ENCODE data around the gene CDC27.
A peak's percentile ranks its signal among the peaks of the same experiment; 100 is the strongest.
"Not testable (repeated sequence)": the region's sequence is repeated elsewhere in the genome, so short reads cannot be mapped to it uniquely, and the experiment has no call there.

The CDC27 gene

DNA sequence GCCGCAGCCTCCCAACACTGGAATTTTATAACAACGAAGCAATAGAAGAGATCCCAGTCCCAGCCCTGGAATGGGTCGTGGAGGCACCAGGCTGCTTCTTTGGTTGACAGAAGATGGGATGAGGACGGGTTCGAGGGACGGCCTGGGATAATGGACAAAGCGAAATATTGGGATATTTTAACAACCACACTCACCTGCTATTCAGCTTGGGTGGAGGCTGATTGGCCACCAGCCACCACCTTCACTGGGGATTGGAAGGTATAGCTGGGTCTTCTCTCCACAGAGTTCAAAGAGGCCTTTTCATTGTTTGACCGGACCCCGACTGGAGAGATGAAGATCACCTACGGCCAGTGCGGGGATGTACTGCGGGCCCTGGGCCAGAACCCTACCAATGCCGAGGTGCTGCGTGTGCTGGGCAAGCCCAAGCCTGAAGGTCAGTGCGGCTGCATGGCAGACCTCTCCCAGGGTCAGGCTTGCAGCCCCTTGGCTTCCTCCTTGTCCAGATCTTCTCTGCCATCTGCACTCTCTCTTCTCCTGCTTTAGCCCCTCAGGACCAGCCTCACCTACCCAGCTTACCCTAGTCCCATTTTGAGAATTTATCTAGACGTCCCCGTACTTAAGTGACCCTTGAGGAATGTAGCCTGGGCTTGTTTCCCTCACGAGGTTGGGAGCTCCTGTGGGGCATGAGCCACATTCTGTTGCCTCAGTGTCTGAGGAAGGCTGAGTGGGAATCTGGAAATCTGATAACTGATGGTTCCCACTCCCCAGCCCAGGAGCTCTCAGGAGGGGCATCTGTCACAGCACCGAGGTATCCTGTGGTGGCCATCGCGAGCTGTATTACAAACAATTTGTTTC is 30.8 kb upstream of the CDC27 start:
- no peak for DNase-seq

DNA sequence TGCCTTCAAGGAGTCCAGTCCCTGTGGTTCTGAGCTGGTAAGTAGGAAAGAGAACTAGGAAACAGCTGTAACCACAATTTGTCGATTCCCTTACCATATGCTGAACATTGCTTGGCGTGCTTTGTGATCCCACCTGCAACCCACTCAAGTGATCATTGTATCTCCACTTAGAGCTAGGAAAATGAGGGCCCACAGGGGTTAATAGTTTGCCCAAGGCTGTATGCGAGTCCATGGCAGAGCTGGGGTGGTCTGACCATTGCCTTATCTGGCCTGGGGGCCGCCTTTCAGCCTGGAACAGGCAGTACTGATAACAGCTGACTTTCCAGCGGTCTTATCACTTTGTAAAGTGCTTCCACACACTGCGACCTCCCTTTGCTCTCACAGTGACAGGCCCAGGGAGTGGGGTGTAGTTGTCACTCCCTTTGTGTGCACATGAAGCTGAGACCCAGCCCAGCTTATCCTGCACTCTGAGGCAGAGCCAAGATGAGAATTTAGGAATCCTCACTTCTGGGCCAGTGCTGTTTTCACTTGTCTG is 29.9 kb upstream of the CDC27 start:
- no peak for DNase-seq

DNA sequence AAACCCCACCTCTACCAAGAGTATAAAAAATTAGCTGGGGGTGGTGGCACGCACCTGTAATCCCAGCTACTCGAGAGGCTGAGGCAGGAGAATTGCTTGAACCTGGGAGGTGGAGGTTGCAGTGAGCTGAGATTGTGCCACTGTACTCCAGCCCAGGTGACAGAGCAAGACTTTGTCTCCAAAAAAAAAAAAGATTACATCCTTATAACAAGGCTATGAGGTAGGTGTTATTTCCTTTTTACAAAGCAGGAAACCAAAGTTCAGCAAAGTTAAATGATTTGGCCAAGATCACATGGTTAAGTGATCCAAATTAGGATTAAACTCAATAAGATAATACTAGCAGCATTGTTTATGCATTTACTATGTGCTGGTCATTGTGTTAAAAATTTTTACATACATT is 28.2 kb upstream of the CDC27 start:
- not testable (repeated sequence) for DNase-seq

DNA sequence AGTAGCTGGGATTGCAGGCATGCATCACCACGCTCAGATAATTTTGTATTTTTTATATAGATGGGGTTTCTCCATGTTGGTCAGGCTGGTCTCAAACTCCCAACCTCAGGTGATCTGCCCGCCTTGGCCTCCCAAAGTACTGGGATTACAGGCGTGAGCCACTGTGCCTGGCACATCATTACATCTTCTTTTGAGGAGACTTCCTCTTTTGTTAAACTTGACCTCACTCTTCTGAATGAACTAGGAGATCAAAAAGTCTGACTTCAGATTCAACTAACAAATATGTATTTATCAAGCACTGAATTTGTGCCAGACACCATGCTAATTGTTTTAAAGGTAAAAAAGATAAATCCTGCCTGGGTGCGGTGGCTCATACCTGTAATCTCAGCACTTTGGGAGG is 27.7 kb upstream of the CDC27 start:
- DNase-seq = not testable (repeated sequence)

DNA sequence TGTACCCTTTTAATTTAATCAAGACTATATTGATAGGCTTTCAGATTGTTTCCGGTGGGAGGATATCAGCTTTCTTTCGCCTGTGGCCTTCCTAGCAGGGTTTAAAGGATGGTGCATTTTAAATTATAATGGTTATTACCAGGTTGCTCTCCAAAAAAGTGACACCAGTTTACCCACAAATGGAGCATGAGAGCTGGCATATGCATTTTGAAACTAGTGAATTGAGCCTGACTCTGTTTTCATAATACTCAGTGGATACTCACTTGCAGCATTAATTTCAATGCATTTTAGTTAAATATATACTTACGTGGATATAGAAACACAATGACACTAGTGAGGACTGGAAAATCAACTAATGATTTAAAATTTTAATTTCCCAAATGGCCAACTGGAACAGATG is 25.8 kb upstream of the CDC27 start:
- no peak for DNase-seq

DNA sequence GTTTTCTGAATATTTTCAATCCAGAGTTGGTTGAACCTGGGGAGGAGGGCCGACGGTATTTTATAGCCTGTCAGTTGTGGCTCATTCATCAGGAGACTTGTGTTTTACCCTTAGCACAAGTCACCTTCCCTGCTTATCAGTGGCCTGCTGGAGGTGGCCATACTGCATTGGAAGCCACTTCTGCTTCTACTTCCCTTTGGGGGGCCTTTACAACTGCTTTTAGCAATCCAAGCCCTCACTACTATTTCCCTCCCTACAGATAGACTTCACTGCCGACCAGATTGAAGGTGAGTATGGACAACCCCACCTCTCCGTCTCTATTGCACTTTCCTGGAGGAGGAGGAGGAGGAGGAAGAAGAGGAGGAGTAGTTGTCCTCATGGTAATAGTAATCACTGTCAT is 24.4 kb upstream of the CDC27 start:
- DNase-seq = no peak

DNA sequence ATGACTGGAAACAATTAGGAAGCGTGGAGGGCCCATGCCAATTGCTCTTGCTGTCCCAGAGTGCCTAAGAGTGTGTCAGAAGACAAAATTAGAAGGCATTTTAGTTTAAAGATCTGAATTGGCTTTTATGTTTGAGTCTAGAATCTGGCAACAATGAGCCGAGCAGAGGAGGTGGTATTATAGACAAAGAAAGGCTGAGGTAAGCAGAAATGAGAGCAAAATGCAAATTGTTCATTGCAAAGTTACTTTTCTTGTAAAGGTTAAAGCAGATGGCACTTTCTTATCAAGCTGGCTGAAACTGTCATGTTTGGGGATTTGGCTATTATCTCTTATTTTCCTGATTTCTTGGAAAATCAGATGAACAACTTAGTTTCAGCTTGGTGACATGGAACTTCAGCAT is 23.4 kb upstream of the CDC27 start:
- no peak for DNase-seq

DNA sequence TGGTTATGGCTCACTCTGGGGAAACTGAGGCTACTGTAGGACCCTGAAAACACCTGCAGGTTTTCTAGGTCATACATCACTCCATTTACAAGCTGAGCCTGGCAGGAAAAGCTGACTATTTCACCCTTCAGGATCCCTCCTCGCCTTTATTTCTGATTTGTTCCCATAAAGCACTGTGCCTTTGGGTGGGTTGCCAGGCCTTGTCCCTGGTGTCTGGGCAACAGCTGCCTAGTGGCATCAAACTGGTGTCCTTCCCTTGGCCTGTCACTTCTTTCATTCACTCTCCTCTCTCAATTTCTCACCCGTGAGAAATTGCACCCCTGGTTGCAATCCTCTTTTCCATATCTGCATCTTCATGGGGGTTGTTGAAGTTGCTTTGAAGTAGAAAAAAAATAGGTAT is 21.7 kb upstream of the CDC27 start:
- DNase-seq = no peak

DNA sequence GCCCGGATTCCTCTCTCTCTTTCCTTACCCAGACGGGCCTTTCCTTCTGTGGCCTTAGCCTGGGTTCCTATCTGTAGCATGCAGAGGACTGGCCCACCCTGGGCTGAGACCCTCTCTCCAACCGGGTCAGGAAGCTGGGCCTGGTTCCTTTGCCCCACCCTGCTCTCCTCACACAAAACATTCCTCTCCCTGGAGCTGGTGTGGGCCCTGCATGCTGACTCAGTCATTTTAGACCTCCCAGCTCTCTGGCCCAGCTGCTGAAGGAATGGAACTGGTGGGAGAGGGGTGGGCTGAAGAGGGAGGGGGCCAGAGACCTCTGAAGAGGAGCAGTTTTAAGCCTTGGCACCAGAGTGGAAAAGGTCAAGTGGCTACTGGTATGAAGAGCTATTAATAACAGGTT is 21.0 kb upstream of the CDC27 start:
- DNase-seq = no peak

DNA sequence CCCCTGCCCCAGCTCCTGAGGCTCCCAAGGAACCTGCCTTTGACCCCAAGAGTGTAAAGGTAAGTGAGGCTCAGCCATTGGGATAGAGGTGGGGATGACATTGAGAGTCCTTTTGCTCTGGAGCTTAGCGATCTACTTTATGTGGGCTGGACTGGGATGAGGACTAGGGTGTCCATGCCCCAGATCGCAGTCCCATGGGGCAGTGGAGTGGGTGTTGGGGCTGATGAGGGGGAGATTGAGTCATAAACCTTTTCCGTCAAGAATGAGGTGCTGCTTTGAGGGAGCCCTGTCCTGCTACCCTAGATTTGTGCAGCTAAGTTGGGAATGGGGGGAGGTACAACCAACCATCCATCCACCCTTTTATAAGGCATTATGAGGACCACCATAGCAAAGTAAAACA is 20.4 kb upstream of the CDC27 start:
- no peak for DNase-seq

DNA sequence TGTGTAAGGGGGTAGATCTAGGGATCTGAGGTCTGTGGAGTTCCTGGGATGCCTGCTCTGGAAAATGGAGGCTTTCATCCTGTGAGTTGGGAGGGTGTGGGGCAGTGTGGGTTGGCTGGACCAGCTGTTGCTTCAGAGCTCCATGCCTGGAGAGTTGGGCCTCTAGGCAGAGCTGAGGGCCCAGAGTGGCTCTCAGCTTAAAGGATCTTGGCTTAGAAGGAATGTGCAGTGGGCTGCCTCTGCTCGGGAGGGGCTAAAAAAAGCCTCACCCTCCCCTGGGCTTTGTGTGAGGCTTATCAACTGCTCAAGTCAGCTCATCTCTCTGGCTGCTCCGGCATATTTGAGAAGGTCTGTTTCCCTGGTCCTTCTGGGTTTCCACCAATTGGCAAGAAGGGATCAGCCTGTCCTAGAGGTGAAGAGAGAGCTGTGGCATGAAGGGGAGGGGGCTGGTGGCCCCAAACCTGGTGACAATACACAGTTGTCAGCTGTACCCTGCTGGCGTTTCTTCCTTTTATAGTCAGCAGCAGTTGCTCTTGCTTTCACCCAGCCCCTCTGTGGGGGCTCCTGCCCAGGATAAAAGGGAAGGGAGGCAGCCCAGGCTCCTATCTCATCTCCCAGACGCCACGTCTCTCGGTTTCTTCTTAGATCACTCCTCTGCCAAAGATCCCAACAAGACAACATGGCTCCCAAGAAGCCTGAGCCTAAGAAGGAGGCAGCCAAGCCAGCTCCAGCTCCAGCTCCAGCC is 19.8 kb upstream of the CDC27 start, which contains the start of gene MYL4:
Gene MYL4, plus strand, starts transcription at position 605 of the 745 bp plus-strand sequence. Its CDS starts 75 bp downstream, at position 680.
- DNase-seq = no peak

DNA sequence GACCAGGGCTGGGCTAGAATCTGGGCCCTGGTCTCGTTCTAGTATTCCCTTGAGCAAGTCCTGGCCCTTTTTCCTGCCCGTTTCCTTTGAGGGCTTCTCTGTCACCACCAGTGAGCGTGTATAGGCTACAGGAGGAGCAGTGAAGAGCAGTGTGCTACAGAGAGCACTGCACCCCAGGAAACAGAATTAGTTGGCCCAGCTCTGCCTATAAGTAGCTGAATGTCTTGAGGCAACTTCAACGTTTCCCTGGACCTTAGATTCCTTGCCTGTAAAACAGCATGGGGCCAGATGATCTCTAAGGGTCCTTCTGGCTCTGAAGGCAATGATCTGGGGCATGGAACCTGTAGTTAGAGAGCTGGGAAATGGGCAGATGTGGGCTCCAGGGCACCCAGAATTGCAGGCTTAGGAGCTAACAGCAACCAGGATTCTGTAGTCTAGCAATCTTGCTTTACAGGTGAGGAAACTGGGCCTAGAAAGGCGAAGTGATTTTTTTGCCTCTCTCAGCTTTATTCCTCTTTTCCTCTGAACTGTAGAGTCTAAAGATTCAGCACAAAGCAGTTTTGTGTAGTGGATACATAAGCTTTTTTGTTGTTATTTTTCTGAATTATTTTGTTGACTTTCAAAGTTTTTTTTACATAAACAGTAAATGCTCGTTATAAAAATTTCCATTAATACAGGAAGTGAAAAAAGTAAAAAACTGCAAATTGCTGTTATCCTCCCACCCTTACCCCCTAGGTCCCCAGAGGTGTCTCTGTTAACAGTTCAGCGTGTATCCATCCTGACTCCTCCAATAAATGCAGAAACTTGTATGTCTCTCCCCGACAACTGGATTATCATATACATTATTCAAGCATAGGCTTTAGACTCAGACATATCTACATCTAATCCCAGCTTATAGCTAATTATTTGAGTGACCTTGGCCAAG is 18.3 kb upstream of the CDC27 start:
- DNase-seq = no peak

DNA sequence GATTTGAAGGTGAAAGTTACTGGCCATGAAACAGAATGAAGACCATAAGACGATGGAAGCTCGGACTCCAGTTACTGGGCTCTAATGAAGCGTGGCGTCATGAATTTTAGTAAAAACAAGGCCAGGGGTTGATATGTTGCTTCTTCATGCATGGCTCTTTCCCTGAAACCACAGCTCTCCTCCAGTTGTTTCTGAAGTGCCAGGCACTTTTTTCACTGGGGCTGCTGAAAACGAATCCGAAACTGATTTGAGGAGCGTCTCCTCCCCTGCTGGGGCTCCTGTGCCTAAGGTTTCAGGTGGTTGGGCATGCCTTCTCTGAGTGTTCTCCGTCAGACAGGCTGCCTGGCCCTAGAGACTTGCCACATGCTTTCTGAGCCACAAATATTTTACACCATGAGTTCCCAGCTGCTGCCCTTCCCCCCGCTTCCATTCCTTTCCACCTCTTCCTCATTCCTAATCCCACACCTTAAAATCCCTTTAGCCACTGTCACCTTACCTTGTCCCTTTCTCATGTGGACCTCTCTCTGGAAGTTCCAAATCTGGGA is 16.4 kb upstream of the CDC27 start:
- DNase-seq = peak; percentile 58

DNA sequence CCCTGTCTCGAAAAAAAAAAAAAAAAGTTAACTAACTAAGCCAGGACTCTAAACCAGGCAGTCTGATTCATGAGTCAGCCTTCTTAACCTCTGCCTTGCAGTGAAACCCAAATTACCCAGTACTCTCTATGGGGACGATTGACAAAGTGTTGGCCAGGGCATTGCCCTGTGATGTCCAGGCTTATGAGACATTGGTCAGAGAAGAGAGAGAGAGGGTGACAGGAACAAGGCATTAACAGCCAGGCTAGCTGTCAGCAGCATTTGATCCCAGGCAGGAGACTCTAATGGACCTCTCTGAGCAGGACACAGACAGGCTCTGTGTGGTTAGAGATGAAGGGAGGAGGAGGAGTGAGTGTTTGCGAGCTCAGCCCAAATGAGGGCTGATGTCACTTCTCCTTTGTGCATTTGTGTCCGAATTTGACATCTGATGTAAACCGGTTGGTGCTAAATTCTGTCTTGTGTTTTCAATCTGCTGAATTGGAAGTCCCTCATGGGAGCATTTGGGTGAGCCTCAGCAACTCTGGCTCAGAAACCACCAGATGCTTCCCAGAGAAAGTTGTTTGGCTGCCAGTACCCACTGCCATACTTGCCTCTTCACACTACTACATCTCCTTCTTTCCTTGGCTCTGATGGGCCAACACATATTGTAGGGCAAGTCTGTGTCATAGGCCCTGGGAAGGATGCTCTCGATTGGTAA is 15.8 kb upstream of the CDC27 start:
- DNase-seq = no peak

DNA sequence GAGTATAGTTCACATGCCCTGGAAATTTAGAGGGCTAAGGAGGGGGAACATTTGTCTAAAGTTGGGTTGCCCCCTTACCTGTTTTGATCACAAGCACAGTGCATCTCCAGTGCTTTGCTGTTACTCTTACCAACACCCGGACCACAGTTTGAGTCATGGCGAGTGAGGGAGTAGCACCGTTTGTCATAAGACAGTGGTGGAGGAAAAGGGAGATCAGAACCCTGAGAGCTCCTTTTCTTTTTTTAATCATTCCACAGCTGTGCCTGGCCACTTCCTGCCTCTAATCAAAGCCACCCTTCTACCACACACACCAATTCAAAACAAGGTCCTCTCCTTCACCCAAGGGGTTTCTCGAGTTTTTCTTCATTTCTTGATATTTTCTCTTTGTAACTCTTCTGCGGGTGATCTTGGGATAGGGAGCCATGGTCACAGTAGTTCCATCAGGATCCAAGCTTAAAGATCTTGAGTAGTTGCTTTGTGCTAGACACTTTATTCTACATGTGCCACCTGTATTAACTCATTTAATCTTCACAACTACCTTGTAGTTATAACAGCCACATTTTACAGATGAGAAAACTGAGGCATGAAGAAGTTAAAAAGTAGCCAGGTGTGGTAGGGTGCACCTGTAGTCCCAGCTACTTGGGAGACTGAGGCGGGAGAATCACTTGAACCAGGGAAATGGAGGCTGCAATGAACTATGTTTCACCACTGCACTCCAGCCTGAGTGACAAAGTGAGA is 15.1 kb upstream of the CDC27 start:
- peak; percentile 26 for DNase-seq

DNA sequence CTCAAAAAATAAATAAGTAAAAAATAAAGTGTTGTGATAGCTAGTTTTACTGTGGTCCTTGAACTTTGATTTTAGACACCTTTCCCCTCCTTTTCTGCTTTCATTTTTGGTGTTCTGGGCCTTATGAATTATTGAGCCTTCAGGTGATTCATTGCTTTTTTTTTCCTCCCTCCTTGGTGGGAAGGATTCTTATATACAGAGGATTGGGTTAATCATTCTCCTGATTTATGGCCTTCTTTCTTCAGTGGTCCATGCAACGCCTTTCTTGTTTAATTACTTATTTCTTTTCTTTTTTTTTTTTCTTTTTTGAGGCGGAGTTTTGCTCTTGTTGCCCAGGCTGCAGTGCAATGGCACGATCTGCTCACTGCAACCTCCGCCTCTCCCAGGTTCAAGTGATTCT is 12.1 kb upstream of the CDC27 start:
- DNase-seq = no peak

DNA sequence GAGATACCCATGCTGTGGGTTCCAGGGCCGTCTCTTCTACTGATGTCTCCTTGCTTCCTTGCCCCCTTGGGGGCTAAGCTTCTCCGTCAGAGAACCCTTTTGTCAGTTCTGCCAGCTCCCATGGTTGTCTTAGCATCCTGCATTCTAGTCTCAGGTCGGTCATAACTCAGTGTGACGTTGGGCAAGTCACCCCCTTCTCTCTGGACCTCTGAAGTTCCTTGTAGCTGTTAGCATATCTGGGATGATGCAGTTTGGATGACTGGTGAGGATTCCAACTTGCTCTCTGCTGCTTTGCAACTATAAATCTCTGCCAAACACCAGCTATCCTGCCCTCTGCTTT is 11.2 kb upstream of the CDC27 start:
- DNase-seq = no peak

DNA sequence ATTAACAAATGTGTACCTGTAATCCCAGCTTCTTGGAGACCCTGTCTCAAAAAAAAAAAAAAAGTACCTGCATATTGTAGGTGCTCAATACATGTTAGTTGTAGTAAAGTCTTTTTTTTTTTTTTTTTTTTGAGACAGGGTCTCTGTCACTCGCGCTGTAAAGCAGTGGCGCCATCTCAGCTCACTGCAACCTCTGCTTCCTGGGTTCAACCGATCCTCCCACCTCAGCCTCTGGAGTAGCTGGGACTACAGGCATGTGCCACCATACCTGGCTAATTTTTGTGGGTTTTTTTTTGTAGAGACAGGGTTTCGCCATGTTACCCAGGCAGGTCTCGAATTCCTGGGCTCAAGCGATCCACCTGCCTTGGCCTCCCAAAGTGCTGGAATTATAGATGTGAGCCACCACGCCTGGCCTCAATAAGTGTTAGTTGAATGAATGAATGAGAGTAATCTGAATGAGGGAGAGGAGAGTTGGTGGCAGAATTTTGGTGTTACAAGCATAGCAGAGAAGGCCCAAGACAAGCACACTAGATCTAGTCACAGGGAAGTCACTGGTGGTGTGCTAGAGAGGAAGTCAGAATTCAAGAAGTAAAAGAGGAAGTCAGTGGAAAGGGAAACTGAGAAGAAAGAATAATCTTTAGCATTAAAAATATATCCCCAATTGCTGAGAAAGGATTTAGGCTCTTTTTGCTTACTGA is 10.7 kb upstream of the CDC27 start:
- no peak for DNase-seq

DNA sequence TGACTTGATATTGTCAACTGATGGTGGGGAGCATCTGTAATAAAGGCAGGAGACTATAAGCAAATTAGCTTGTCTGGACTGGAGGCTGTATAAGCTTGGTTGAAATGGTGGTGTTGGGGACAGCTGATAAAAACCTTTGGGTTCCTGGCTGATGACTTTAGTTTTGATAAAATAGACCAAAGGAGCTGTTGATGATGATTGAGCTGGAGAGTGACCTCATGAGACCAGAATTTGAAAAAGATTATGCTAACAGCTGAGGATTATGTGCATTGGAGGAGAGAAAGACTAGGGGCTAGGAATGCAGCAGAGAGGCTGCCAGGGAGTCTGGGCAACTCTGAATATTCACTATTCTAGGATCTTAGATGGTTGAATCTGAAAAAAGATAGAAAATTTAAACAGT is 8.7 kb upstream of the CDC27 start:
- DNase-seq = no peak

DNA sequence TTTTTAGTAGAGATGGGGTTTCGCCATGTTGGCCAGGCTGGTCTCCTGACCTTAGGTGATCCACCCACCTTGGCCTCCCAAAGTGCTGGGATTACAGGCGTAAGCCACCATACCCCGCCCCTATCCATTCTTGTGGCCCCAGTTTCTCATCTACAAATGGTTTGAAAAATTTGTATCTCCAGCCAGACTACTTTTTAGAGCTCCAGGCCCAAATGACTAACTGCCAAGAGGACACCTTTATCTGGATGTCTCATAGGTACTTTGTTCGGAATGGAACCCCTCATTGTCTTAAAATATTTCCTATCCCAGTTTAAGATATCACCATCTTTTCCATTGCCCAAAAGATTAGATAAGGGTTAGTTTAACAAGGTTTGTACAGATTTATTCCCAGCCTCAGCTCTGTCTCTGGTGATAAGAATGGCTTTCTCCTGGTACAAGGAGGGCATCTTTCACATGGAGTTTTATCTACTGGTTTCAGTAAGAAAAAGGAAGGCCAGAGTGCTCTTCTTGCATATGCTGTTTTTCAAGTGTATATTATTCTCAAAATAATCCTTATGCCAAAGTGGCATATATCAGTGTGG is 4.9 kb upstream of the CDC27 start:
- DNase-seq = no peak

Data from stimulated activated CD4-positive, alpha-beta T cell treated with anti-CD3 and anti-CD28 coated beads, Interleukin-4, amount 100 ng/mL, for 1 hour (primary cell).